Hematopoietic multipotent progenitor cell treated with erythropoietin and hydrocortisone succinate and interleukin-3 and kit ligand, for 15 days (in vitro differentiated cells): Measurements from ENCODE around the gene TSEN2.

ENCODE experiments used
- DNase-seq: peaks from one replicate; pipeline ENCODE4 v3.0.0-alpha.2; 2015; ENCODE audit warnings: low spot score

The TSEN2 gene

GRCh38 chr3:12556690-12557472 is 72.6 kb downstream of the TSEN2 start, which contains the start of gene MKRN2:
Gene MKRN2 (plus strand): TSS chr3:12557087. CDS start chr3:12557151, 64 bp downstream.
- peak; percentile 89 for DNase-seq

GRCh38 chr3:12557473-12558100 is 73.3 kb downstream of the TSEN2 start:
- DNase-seq = peak; percentile 18

- no peak for DNase-seq
Measured at GRCh38 chr3:12558706-12559105, 74.4 kb downstream of the TSEN2 start.

GRCh38 chr3:12559520-12559919 is 75.2 kb downstream of the TSEN2 start:
- no peak for DNase-seq

- DNase-seq = no peak
Measured at GRCh38 chr3:12560505-12561190, 76.4 kb downstream of the TSEN2 start.

- DNase-seq = no peak
Measured at GRCh38 chr3:12561397-12561796, 77.1 kb downstream of the TSEN2 start.

GRCh38 chr3:12562451-12562850 is 78.2 kb downstream of the TSEN2 start:
- DNase-seq = no peak

GRCh38 chr3:12566976-12567375 is 82.7 kb downstream of the TSEN2 start:
- DNase-seq = no peak

- DNase-seq = no peak
Measured at GRCh38 chr3:12568747-12569146, 84.5 kb downstream of the TSEN2 start.

GRCh38 chr3:12569836-12570235 is 85.6 kb downstream of the TSEN2 start:
- no peak for DNase-seq

GRCh38 chr3:12571986-12572385 is 87.7 kb downstream of the TSEN2 start:
- no peak for DNase-seq

GRCh38 chr3:12574131-12574530 is 89.9 kb downstream of the TSEN2 start:
- no peak for DNase-seq

- no peak for DNase-seq
Measured at GRCh38 chr3:12574661-12575060, 90.4 kb downstream of the TSEN2 start.

GRCh38 chr3:12577379-12577778 is 93.1 kb downstream of the TSEN2 start:
- DNase-seq = no peak

GRCh38 chr3:12578742-12579141 is 94.5 kb downstream of the TSEN2 start:
- no peak for DNase-seq

- DNase-seq = no peak
Measured at GRCh38 chr3:12579456-12579855, 95.2 kb downstream of the TSEN2 start.

GRCh38 chr3:12579905-12580304 is 95.6 kb downstream of the TSEN2 start:
- DNase-seq = no peak

- DNase-seq = no peak
Measured at GRCh38 chr3:12582730-12583129, 98.5 kb downstream of the TSEN2 start.
